ENCODE results near the gene C1orf105. TPM values are rescaled to one million over a fixed set of nuclear protein-coding genes. Genes with fewer than 3 reads are reported as not detected.

The C1orf105 gene
- total and polyA plus RNA-seq, 2 of the 13 experiments (the other 11 are each of a cell fraction or from before 2014, with no cell fraction given): 0.15 to 0.45 TPM

- no peak for TF ChIP-seq SKIL (CRISPR knock-in tag; IDR thresholded peaks at IDR 0.05; ENCODE audit: borderline replicate concordance)
- TF ChIP-seq KDM2A (CRISPR knock-in tag; IDR thresholded peaks at IDR 0.05; ENCODE audit: borderline replicate concordance, low read depth): no peak
Measured at GRCh38 chr1:172423336-172423735, 2.9 kb downstream of the C1orf105 start (continued).

- FAIRE-seq (no peak), DNase-seq (ENCODE audit: low spot score) (no peak), ATAC-seq (no peak)
- Histone ChIP-seq H4K20me1 (ENCODE audit: insufficient read depth, low read length) (no peaks in the 10 kb centered on the region), H2AFZ (ENCODE audit: low read length) (no peak overlapping the region), H3K36me3 (replicated peaks in 1 of 2; ENCODE audit: control insufficient read depth in 1 of 2, insufficient read depth in 2 of 2, low read length in 2 of 2) (no peaks in the 10 kb centered on the region), H3K4me2 (ENCODE audit: low read depth, low read length) (no peak overlapping the region), H3K9ac (ENCODE audit: insufficient read depth, low read depth, low read length) (no peak overlapping the region), H3K27me3 (ENCODE audit: control insufficient read depth in 1 of 2, insufficient read depth in 2 of 2, low read length in 2 of 2) (no peaks in the 10 kb centered on the region), H3K4me1 (ENCODE audit: insufficient read depth, low read length) (peaks cover 11% of the 10 kb centered on the region), H3K4me3 (replicated peaks in 1 of 3; ENCODE audit: insufficient read depth in 1 of 3, low read depth in 2 of 3, low read length in 3 of 3) (no peak overlapping the region), H3K27ac (ENCODE audit: extremely low read length, insufficient read depth, low read length) (no peak overlapping the region), H3K9me3 (ENCODE audit: low read length) (no peaks in the 10 kb centered on the region), H3K79me2 (ENCODE audit: insufficient read depth, low read length) (no peaks in the 10 kb centered on the region)
- whole genome bisulfite sequencing (ENCODE audit: low lambda C conversion rate): 70% methylated on average over 3 of the region's 3 CpGs
- ChIA-PET CTCF (ENCODE audit: low intra/inter-chr PET ratio, low total read pairs) (no interaction called here), POLR2A (interaction anchor here (1.0 kb wide), 1 partner anchor 292 kb away, joined by 4 read pairs; no protein-coding TSS in a partner anchor)
- no TSS peak for BruUV-seq (replicated peaks)
- in situ Hi-C loops (cut with HindIII; ENCODE audit: extremely low pct_ligation_motif_present, low pct_unique_long_range_greater_than_20kb): loop anchor here (10.0 kb wide), 1 partner anchor 299 kb away; no protein-coding TSS in a partner anchor
- intact Hi-C loops (cut with micrococcal nuclease; ENCODE audit: unreplicated experiment): no loop called here
- no peak for TF ChIP-seq ZFX (CRISPR knock-in tag; IDR thresholded peaks at IDR 0.05; ENCODE audit: low read depth)
- TF ChIP-seq MAFG (CRISPR knock-in tag; IDR thresholded peaks at IDR 0.05): no peak
- no peak for TF ChIP-seq PRDM15 (CRISPR knock-in tag; IDR thresholded peaks at IDR 0.05)
- no peak for TF ChIP-seq ZNF407 (CRISPR knock-in tag; IDR thresholded peaks at IDR 0.05; ENCODE audit: not compliant biosample characterization)
- TF ChIP-seq ZMAT5 (CRISPR knock-in tag; IDR thresholded peaks at IDR 0.05; ENCODE audit: borderline replicate concordance, low read depth): no peak
Measured at GRCh38 chr1:172425339-172425738, 4.9 kb downstream of the C1orf105 start.

All from HepG2 (cell line).